Gastrocnemius medialis (tissue), 4 donors: ENCODE measurements around the gene MTCL1. TPM values are rescaled to one million over a fixed set of nuclear protein-coding genes. Genes with fewer than 3 reads are reported as not detected.

ENCODE experiments used
- ATAC-seq, 2 donors: fragments of 150-250 bp; one replicate each; pipeline ENCODE4 v1.9.1; 2016
- DNase-seq, 2 donors: peaks; one replicate each; pipeline ENCODE4 v3.0.0-alpha.2; 2019
- H3K27ac ChIP-seq, 4 donors: fragments of 200-600 bp; sonication (generic); 1 replicate in 1 of 4; 2 replicates in 3 of 4; pipeline ENCODE4 v1.5.1; 2016 to 2018; ENCODE audit warnings: mild to moderate bottlenecking in 2 of 4, moderate library complexity in 1 of 4
- H3K27me3 ChIP-seq, 3 donors: fragments of 200-600 bp; sonication (generic) in 2 of 3; 1 replicate in 1 of 3; 2 replicates in 2 of 3; pipeline versions ENCODE4 v1.5.1 to v1.6.0; 2016 to 2019; ENCODE audit warnings: mild to moderate bottlenecking in 1 of 3, moderate library complexity in 1 of 3
- H3K36me3 ChIP-seq, 2 donors: fragments of 200-600 bp; sonication (generic) in 1 of 2; one replicate each; pipeline ENCODE4 v1.5.1; 2017 to 2018
- H3K4me1 ChIP-seq, 2 donors: fragments of 200-600 bp; sonication (generic) in 1 of 2; one replicate each; pipeline ENCODE4 v1.5.1; 2016 to 2017; ENCODE audit warnings: mild to moderate bottlenecking in 2 of 2
- H3K4me3 ChIP-seq, 4 donors: fragments of 200-600 bp; sonication (generic) in 3 of 4; 1 replicate in 1 of 4; 2 replicates in 3 of 4; pipeline ENCODE4 v1.5.1; 2016 to 2019; ENCODE audit warnings: mild to moderate bottlenecking in 2 of 4
- H3K9me3 ChIP-seq, 3 donors: fragments of 200-600 bp; sonication (generic) in 2 of 3; 1 replicate in 1 of 3; 2 replicates in 2 of 3; pipeline ENCODE4 v1.5.1; 2016 to 2019
- POLR2A ChIP-seq, 2 donors: fragments of 450-650 bp; IDR thresholded peaks; one replicate each; pipeline ENCODE4 v1.6.1; 2017; ENCODE audit warnings: antibody characterized with exemption in 2 of 2, mild to moderate bottlenecking in 2 of 2, moderate library complexity in 2 of 2
- in situ Hi-C, 4 donors: fragments of 200-750 bp; cut with MboI; loops; one replicate each; pipeline versions ENCODE4 v1.15.0 to v1.8.0; 2017; ENCODE audit warnings: low sequenced_read_pairs in 4 of 4
- intact Hi-C: fragments of 100-400 bp; cut with DNase I; formaldehyde crosslinking; loops from one replicate; pipeline ENCODE4 v1.15.1; 2023; ENCODE audit warnings: low total_unique reads
- total RNA-seq, 4 donors: library from RNA; depleted of rRNA; stranded (reverse); fragments of >200 nt; gene quantifications; one replicate each; pipeline versions ENCODE4 v1.1.0 to v1.2.3, GENCODE V29; 2016
- TF ChIP-seq, protein P1 (sequence below), 5 experiments: fragments of 450-650 bp in 3 of 5; fragments of 200-600 bp in 2 of 5; sonication (generic) in 2 of 5; IDR thresholded peaks in 4 of 5; conservative IDR thresholded peaks in 1 of 5; 1 replicate in 4 of 5; 2 replicates in 1 of 5; pipeline ENCODE4 v1.5.1; 2016 to 2019; ENCODE audit warnings: antibody characterized with exemption in 5 of 5, mild to moderate bottlenecking in 3 of 5, moderate library complexity in 3 of 5

The MTCL1 gene
- total RNA-seq, 4 donors from 2014 or later = 2.0 to 8.6 (median 3.5) TPM

DNA sequence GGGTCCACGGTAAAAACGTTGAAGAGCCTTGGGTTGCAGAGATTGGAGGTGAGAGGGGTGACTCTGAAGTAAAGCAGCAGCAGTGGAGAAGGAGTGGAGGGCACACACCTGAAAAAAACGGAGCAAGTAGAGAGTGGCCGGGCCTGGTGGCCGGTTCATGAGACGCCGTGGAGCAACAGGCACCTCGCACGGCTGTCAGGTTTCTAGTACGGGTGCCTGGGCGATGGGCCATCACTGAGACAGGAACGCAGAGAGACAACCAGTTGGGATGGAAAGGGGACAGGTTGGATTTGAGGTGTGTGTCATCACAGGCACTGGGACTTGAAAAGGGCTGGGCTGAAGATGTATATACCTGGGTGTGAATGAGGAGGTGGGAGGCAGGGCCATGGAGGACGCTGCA is 104.2 kb downstream of the MTCL1 start:
- no peaks in the 10 kb centered on the region for H3K9me3 ChIP-seq
- no peaks in the 10 kb centered on the region for H3K36me3 ChIP-seq
- no peak overlapping the region for H3K4me3 ChIP-seq
- intact Hi-C loops = no loop called here
- no peak for ATAC-seq
- H3K4me1 ChIP-seq = no peaks in the 10 kb centered on the region
- in situ Hi-C loops = no loop called here
- TF ChIP-seq, protein P1, sequence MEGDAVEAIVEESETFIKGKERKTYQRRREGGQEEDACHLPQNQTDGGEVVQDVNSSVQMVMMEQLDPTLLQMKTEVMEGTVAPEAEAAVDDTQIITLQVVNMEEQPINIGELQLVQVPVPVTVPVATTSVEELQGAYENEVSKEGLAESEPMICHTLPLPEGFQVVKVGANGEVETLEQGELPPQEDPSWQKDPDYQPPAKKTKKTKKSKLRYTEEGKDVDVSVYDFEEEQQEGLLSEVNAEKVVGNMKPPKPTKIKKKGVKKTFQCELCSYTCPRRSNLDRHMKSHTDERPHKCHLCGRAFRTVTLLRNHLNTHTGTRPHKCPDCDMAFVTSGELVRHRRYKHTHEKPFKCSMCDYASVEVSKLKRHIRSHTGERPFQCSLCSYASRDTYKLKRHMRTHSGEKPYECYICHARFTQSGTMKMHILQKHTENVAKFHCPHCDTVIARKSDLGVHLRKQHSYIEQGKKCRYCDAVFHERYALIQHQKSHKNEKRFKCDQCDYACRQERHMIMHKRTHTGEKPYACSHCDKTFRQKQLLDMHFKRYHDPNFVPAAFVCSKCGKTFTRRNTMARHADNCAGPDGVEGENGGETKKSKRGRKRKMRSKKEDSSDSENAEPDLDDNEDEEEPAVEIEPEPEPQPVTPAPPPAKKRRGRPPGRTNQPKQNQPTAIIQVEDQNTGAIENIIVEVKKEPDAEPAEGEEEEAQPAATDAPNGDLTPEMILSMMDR (IDR thresholded peaks at IDR 0.05 in 4 of 5, conservative IDR thresholded peaks at IDR 0.05 in 1 of 5) = no peak
- no peak for TF ChIP-seq POLR2A (IDR thresholded peaks at IDR 0.05)
- no peak for DNase-seq
- no peaks in the 10 kb centered on the region for H3K27me3 ChIP-seq
- H3K27ac ChIP-seq = no peak overlapping the region

GRCh38 chr18:8810157-8810556 is 104.8 kb downstream of the MTCL1 start:
- Histone ChIP-seq H3K4me1 (no peaks in the 10 kb centered on the region), H3K4me3 (no peak overlapping the region), H3K9me3 (no peaks in the 10 kb centered on the region), H3K27ac (no peak overlapping the region), H3K36me3 (no peaks in the 10 kb centered on the region), H3K27me3 (no peaks in the 10 kb centered on the region)
- intact Hi-C loops (no loop called here), in situ Hi-C loops (no loop called here)
- no peak for TF ChIP-seq POLR2A (IDR thresholded peaks at IDR 0.05)
- TF ChIP-seq, protein P1 (IDR thresholded peaks at IDR 0.05 in 4 of 5, conservative IDR thresholded peaks at IDR 0.05 in 1 of 5) = no peak
- no peak for ATAC-seq
- no peak for DNase-seq

GRCh38 chr18:8811115-8811514 is 105.8 kb downstream of the MTCL1 start:
- Histone ChIP-seq H3K4me3 (no peak overlapping the region), H3K9me3 (no peaks in the 10 kb centered on the region), H3K4me1 (peaks cover 0 to 3% of the 10 kb centered on the region in 2 donors), H3K27ac (no peak overlapping the region), H3K36me3 (no peaks in the 10 kb centered on the region), H3K27me3 (no peaks in the 10 kb centered on the region)
- in situ Hi-C loops (no loop called here), intact Hi-C loops (no loop called here)
- TF ChIP-seq, protein P1 (IDR thresholded peaks at IDR 0.05 in 4 of 5, conservative IDR thresholded peaks at IDR 0.05 in 1 of 5) = no peak
- TF ChIP-seq POLR2A (IDR thresholded peaks at IDR 0.05) = no peak
- ATAC-seq = no peak
- DNase-seq = no peak

GRCh38 chr18:8812631-8813030 is 107.3 kb downstream of the MTCL1 start:
- intact Hi-C loops (no loop called here), in situ Hi-C loops (no loop called here)
- peaks cover 5 to 13% of the 10 kb centered on the region in 2 donors for H3K4me1 ChIP-seq
- no peak for DNase-seq
- no peaks in the 10 kb centered on the region for H3K9me3 ChIP-seq
- H3K4me3 ChIP-seq = no peak overlapping the region
- no peaks in the 10 kb centered on the region for H3K36me3 ChIP-seq
- no peak for ATAC-seq
- no peak overlapping the region for H3K27ac ChIP-seq
- TF ChIP-seq POLR2A (IDR thresholded peaks at IDR 0.05) = no peak
- TF ChIP-seq, protein P1 (IDR thresholded peaks at IDR 0.05 in 4 of 5, conservative IDR thresholded peaks at IDR 0.05 in 1 of 5) = no peak
- H3K27me3 ChIP-seq = no peaks in the 10 kb centered on the region

DNA sequence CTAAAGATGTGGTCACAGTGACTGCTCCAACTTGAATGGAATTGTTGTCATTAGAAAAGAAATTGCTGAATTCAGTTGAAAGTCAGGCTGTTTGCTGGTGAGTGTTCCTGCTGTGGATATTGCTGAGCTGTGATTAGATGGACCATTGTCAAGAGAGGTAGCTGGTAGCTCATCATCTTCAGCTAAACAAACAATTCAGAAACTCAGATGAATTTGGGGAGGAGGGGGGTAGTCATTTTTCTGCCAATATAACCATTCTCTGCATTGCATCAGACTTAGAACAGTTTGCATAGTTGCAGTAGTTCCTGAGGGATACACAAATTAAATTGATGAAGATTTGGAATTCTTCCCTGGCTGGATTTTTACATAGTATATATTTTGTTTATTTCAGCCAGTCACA is 108.3 kb downstream of the MTCL1 start:
- Histone ChIP-seq H3K27me3 (no peaks in the 10 kb centered on the region), H3K36me3 (no peaks in the 10 kb centered on the region), H3K4me1 (peaks cover 5 to 13% of the 10 kb centered on the region in 2 donors), H3K4me3 (no peak overlapping the region), H3K9me3 (no peaks in the 10 kb centered on the region), H3K27ac (no peak overlapping the region)
- in situ Hi-C loops (no loop called here), intact Hi-C loops (no loop called here)
- DNase-seq = no peak
- no peak for ATAC-seq
- TF ChIP-seq, protein P1 (IDR thresholded peaks at IDR 0.05 in 4 of 5, conservative IDR thresholded peaks at IDR 0.05 in 1 of 5) = no peak
- no peak for TF ChIP-seq POLR2A (IDR thresholded peaks at IDR 0.05)
